ENCODE data around the gene RNGTT. TPM values are rescaled to one million over a fixed set of nuclear protein-coding genes. Genes with fewer than 3 reads are reported as not detected.

The RNGTT gene
- total RNA-seq, 2 experiments from 2014 or later, result 22.1 to 22.2 TPM

DNA sequence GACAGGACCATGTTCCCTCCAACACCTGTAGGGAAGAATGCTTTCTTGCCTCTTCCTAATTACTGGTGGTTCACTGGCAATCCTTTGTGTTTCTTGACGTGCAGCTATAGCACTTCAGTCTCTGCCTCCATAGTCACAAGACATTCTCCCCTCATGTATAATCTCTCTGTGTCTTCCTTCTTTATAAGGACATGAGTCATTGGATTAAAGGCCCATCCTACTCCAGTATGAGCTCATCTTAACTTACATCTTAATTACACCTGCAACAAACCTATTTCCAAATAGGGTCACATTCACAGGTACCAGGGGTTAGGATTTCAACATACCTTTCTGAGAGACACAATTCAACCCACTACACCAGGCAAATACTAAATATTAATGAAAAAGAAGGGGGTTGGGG lies 213.6 kb downstream of the RNGTT start:
- no peaks in the 10 kb centered on the region for H3K27me3 Mint-ChIP-seq
- peaks cover 2% of the 10 kb centered on the region for H3K9me3 Mint-ChIP-seq
- no peaks in the 10 kb centered on the region for H3K4me1 Mint-ChIP-seq (ENCODE audit: low read depth)
- POLR2A ChIA-PET, result no interaction called here
- H3K4me3 Mint-ChIP-seq, result no peak overlapping the region
- DNase-seq (no peak), ATAC-seq (no peak)
- CTCF ChIA-PET, result no interaction called here
- peaks cover 9% of the 10 kb centered on the region for H3K36me3 Mint-ChIP-seq (ENCODE audit: low read depth)
- intact Hi-C loops (cut with micrococcal nuclease), result no loop called here
- TF ChIP-seq, protein P1, sequence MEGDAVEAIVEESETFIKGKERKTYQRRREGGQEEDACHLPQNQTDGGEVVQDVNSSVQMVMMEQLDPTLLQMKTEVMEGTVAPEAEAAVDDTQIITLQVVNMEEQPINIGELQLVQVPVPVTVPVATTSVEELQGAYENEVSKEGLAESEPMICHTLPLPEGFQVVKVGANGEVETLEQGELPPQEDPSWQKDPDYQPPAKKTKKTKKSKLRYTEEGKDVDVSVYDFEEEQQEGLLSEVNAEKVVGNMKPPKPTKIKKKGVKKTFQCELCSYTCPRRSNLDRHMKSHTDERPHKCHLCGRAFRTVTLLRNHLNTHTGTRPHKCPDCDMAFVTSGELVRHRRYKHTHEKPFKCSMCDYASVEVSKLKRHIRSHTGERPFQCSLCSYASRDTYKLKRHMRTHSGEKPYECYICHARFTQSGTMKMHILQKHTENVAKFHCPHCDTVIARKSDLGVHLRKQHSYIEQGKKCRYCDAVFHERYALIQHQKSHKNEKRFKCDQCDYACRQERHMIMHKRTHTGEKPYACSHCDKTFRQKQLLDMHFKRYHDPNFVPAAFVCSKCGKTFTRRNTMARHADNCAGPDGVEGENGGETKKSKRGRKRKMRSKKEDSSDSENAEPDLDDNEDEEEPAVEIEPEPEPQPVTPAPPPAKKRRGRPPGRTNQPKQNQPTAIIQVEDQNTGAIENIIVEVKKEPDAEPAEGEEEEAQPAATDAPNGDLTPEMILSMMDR (IDR thresholded peaks at IDR 0.05), result no peak
- no peak overlapping the region for H3K27ac Mint-ChIP-seq

DNA sequence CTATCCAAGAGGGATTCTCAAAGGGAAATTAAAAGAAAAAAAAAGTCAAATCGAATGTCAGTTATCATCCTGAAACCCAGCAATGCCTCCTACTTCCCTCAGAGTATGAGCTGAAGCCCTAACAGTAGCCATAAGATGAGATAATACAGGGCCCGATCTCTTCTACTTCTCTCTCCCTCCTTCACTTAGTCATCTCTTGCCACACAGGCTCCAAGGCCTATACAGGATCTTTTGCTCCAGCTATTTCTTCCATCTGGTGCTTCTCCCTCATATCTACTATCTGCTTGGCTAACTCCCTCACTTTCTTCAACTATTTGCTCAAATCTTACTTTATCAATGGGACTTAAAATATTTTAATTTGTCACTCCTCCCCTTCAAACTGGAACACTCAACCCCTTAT lies 215.3 kb downstream of the RNGTT start:
- ChIA-PET POLR2A (no interaction called here), CTCF (no interaction called here)
- DNase-seq (no peak), ATAC-seq (no peak)
- Mint-ChIP-seq H3K27me3 (no peaks in the 10 kb centered on the region), H3K27ac (no peak overlapping the region), H3K4me3 (no peak overlapping the region), H3K4me1 (ENCODE audit: low read depth) (no peaks in the 10 kb centered on the region), H3K9me3 (no peaks in the 10 kb centered on the region), H3K36me3 (ENCODE audit: low read depth) (peaks cover 2% of the 10 kb centered on the region)
- intact Hi-C loops (cut with micrococcal nuclease), result no loop called here
- TF ChIP-seq, protein P1 (IDR thresholded peaks at IDR 0.05), result no peak

DNA sequence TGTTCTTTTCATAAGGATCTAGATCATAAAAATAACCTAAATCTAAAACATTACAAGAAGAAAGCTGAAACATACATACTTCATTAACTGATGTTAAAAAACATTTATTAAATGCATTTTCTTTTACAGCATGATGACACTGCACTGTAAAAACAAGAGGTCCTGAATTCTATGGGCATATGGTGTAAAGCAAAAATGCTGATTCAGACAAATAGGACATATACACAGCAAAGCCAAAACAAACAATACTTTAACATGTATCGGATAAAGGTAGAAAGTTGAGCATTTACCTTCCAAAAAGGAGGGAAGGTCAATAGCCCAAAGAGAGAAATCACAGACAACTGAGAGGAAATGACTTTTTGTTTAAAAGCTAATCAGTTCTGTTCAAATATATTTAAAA lies 221.5 kb downstream of the RNGTT start:
- Mint-ChIP-seq H3K4me1 (ENCODE audit: low read depth) (no peaks in the 10 kb centered on the region), H3K36me3 (ENCODE audit: low read depth) (peaks cover 25% of the 10 kb centered on the region), H3K9me3 (peaks cover 5% of the 10 kb centered on the region), H3K27me3 (no peaks in the 10 kb centered on the region), H3K4me3 (no peak overlapping the region), H3K27ac (no peak overlapping the region)
- ChIA-PET POLR2A (no interaction called here), CTCF (interaction anchor here (0.9 kb wide), 1 partner anchor 42 kb away, joined by 3 read pairs; no protein-coding TSS in a partner anchor)
- TF ChIP-seq, protein P1 (IDR thresholded peaks at IDR 0.05), result no peak
- ATAC-seq (no peak), DNase-seq (no peak)
- intact Hi-C loops (cut with micrococcal nuclease), result no loop called here

DNA sequence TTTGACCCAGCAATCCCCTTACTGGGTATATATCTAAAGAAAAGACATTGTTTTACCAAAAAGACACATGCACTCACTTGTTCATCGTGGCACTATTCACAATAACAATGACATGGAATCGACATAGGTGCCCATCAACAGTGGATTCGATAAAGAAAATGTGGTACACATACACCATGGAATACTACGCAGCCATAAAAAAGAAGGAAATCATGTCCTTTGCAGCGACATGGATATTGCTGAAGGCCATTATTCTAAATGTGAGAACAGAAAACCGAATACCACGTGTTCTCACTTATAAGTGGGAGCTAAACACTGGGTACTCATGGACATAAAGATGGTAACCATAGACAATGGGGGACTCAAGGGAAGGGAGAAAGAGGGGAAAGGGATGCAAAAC lies 222.3 kb downstream of the RNGTT start:
- H3K27me3 Mint-ChIP-seq, result no peaks in the 10 kb centered on the region
- ATAC-seq (no peak), DNase-seq (no peak)
- peaks cover 30% of the 10 kb centered on the region for H3K36me3 Mint-ChIP-seq (ENCODE audit: low read depth)
- ChIA-PET CTCF (no interaction called here), POLR2A (no interaction called here)
- intact Hi-C loops (cut with micrococcal nuclease), result no loop called here
- no peak overlapping the region for H3K4me3 Mint-ChIP-seq
- H3K27ac Mint-ChIP-seq, result no peak overlapping the region
- H3K9me3 Mint-ChIP-seq, result peaks cover 5% of the 10 kb centered on the region
- TF ChIP-seq, protein P1 (IDR thresholded peaks at IDR 0.05), result no peak
- H3K4me1 Mint-ChIP-seq (ENCODE audit: low read depth), result no peaks in the 10 kb centered on the region

DNA sequence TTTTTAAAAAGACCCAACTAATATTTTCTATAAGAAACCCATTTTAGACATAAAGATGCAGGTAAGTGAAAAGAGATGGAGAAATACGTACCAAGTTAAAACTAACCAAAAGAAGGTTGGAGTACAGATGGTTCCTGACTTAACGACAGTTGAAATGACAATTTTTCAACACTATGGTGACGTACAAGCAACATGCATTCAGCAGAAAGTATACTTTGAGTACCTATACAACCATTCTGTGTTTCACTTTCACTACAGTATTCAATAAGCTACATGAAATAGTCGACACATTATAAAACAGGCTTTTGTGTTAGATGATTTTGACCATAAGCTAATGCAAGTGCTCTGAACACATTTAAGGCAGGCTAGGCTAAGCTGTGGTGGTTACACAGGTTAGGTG lies 228.9 kb downstream of the RNGTT start:
- no peaks in the 10 kb centered on the region for H3K27me3 Mint-ChIP-seq
- no peak overlapping the region for H3K4me3 Mint-ChIP-seq
- peaks cover 46% of the 10 kb centered on the region for H3K36me3 Mint-ChIP-seq (ENCODE audit: low read depth)
- ChIA-PET POLR2A (no interaction called here), CTCF (no interaction called here)
- H3K4me1 Mint-ChIP-seq (ENCODE audit: low read depth), result peaks cover 14% of the 10 kb centered on the region
- DNase-seq, result no peak
- no peak overlapping the region for H3K27ac Mint-ChIP-seq
- H3K9me3 Mint-ChIP-seq, result no peaks in the 10 kb centered on the region
- ATAC-seq, result no peak
- intact Hi-C loops (cut with micrococcal nuclease), result no loop called here
- TF ChIP-seq, protein P1 (IDR thresholded peaks at IDR 0.05), result no peak

Data from activated CD8-positive, alpha-beta T cell treated with anti-CD3 and anti-CD28 coated beads for 36 hours (primary cell).